Sciatic nerve (tissue), 2 donors: ENCODE data around the gene ROR1. TPM values are rescaled to one million over a fixed set of nuclear protein-coding genes. Genes with fewer than 3 reads are reported as not detected.
A peak's percentile ranks its signal among the peaks of the same experiment; 100 is the strongest.
"Not testable (repeated sequence)": the region's sequence is repeated elsewhere in the genome, so short reads cannot be mapped to it uniquely, and the experiment has no call there.

ENCODE experiments used
- ATAC-seq: fragments of 200-7000 bp; cut with Tn5 transposase; one replicate; pipeline ENCODE4 v1.9.1; 2020; ENCODE audit warnings: mild to moderate bottlenecking, moderate library complexity
- DNase-seq: peaks from one replicate; pipeline ENCODE4 v3.0.0-alpha.2; 2020; ENCODE audit warnings: low spot score
- intact Hi-C: fragments of 100-400 bp; cut with DNase I; formaldehyde crosslinking; loops from one replicate; pipeline ENCODE4 v1.14.2; 2022
- total RNA-seq: library from RNA; stranded (reverse); fragmentation: NEBNext Ultra II Directional; extraction: Animal tissue kit (Norgen Biotek cat#: 25700); gene quantifications from one replicate; pipeline ENCODE4 v1.2.1, GENCODE V29; 2021
- donor health status: DM: no; HTN: no; CAD: no.
- donor health status: DM: no; HTN: no; CAD: no.

Gene ROR1
- total RNA-seq, 1 donor from 2014 or later: 16.7 TPM

GRCh38 chr1:63816217-63816815 lies 42.5 kb downstream of the ROR1 start:
- intact Hi-C loops, ATAC-seq: not testable (repeated sequence)

GRCh38 chr1:63817152-63817667 lies 43.4 kb downstream of the ROR1 start:
- intact Hi-C loops: no loop called here
- DNase-seq (no peak), ATAC-seq (no peak)

More at GRCh38 chr1:63816217-63816815, 42.5 kb downstream of the ROR1 start:
- not testable (repeated sequence) for DNase-seq

DNA sequence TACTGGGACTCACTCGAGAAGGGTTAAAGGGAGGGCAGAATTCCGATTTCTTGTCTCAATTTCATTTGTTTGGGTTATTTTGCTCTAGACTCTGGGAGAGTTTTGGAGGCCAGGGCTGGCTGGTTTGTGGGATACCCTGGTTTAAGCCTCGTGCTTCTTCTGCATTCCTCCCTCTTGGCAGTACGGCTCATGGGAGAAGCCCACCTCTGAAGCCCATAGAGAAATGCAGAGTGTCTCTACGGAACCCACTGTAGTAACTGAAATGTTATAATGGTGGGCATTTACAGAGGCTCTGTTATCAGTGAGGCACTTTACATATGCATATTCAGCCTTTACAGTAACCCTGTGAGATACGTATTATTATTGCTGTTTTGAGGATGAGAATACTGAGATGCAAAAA lies 43.9 kb downstream of the ROR1 start:
- no peak for ATAC-seq
- intact Hi-C loops: no loop called here
- no peak for DNase-seq

DNA sequence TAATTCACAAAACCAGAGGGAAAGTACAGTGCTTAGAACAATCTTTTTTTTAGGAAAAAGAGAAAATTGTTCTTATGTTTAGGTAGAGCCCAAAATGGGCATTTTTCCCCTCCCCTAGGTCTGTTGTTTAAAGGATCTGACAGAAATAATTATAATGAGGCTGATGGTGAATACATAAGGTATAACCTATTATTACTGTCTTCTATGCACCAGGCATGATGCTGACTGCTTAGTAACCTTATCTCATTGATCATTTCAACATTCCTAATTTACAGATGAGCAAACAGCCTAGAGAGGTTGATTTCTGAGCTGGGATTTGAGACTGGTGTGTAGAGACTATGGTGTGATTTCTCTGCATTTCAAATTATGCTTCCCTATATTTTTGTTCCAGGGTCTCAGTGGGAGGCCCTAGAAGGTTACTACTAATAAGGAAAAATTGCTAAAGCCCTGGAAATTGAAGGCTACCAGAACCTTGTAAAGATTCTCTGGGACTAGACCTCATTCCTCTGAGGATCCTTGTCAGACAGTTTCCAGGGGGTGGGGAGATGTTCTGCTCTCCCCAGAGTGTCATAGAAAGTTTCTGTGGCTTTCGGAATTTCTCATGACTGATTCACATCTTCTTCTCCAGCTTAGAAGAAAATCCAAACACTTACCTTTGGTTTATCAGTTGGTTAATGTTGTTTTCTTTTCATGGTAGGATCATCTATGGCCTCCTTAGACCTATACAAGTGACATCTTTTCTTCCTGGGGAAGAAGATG lies 44.9 kb downstream of the ROR1 start:
- ATAC-seq (no peak), DNase-seq (no peak)
- intact Hi-C loops: no loop called here

- intact Hi-C loops: no loop called here
- DNase-seq (no peak), ATAC-seq (no peak)
Measured at GRCh38 chr1:63819795-63820194, 46.0 kb downstream of the ROR1 start.

DNA sequence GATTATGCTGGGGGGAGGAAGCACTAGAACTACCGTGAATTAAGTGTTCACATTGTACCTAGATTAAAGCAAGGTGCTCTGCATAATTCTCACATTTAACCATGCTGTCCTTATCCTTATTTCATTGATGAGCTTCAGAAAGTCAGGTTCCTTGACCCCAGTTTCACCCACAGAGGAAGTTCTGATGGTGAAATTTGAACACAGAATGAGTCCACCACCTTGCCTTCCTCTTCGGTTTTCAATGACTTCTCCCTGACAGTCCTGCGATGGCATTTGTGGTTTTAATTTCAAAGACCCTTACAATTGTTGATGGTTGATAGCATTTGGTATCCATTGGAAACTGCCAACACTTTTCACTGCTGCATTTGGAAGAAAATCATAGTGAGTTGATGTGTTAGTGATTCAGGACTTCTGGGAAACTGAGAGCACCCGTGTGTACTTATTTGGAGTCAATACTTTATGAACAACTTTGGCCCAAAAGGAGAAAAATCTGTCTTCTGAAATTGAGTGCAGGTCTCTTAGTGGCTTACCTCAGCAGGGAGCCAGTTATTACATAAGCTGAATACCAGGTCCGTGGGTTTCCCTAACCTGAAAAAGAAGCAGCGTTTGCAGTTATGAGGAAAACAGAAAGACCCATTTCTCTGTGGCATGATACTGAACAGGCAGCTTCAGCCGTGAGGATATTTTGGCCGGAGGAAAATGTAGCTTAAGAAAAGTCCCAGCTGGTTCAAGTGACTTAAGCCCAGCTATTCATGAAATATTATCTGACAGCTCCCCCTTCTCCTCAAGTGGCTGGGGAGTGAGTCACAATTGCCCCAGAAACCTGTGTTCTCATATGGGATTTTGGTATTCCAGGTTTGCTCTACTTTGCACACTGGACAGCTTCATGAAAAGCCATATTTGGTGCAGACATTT lies 47.5 kb downstream of the ROR1 start:
- intact Hi-C loops: no loop called here
- ATAC-seq (no peak), DNase-seq (no peak)

DNA sequence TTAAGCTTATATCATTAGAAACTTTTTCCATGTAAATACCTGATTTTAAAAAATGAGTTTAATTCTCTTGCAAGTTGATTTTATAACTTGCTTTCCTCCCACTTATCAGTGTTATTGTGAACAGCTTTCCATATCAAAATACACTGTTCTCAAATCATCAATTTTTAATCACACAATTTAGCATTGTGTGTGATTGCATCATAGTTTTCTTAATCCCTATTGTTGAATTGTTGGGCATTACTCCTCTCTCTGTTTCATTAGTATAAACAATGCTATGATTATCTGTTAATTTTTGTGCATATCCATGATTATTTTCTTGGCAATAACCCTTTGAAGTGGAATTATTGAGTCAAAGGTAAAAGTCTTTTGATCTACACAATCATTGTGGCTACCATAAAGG lies 48.7 kb downstream of the ROR1 start:
- ATAC-seq: no peak
- DNase-seq: no peak

GRCh38 chr1:63824451-63824850 lies 50.6 kb downstream of the ROR1 start:
- no peak for DNase-seq
- intact Hi-C loops: no loop called here
- no peak for ATAC-seq

More for the DNA sequence above, 48.7 kb downstream of the ROR1 start:
- intact Hi-C loops: no loop called here

GRCh38 chr1:63825111-63825510 lies 51.3 kb downstream of the ROR1 start:
- DNase-seq (no peak), ATAC-seq (no peak)
- intact Hi-C loops: no loop called here

- DNase-seq, intact Hi-C loops, ATAC-seq: not testable (repeated sequence)
Measured at GRCh38 chr1:63826246-63826861, 52.5 kb downstream of the ROR1 start.

DNA sequence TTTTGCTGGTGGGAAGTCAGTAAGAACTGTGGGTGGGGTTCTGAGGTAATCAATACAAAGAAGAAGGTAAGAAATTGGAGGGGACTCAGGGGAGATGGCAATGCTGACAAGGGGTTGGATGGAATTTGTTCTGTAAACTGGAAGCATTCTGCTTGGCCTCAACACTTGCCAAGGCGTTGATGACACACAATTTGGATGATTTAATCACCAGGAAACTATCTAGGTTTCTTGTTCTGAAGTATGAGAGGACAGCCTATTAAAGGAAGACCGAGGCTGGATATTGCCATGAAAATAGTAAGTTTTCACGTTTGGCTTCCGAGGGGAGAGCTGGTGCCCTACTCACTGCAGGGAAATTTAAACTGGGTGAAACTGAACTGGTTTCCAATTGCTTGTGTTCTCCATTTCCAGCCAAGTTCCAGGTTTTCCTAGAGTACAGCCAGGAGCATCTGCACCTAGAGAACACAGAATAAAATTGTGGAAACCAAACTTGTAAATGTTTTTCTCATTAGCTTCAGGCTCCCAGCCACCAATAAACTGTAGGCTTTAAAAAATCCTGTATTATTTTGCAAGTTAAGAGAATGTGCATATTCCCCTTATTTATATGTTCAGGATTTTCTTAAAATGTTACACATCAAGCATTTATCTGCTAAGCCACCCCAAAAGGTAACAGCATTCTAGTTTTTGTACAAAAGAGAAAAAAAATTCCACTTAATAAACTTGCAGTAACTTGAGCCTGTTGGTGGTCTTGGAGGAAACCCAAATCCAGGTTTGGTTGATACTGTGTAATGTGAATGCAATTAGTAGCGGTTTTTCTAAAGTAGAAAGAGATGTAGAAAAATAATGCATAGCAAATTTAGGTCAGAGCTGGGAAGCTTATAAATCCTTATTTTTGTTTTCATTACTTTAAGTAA lies 53.8 kb downstream of the ROR1 start:
- DNase-seq: no peak
- intact Hi-C loops: no loop called here
- ATAC-seq: no peak

- DNase-seq: no peak
- intact Hi-C loops: no loop called here
- ATAC-seq: peak; percentile 35
Measured at GRCh38 chr1:63828322-63829044, 54.7 kb downstream of the ROR1 start.

DNA sequence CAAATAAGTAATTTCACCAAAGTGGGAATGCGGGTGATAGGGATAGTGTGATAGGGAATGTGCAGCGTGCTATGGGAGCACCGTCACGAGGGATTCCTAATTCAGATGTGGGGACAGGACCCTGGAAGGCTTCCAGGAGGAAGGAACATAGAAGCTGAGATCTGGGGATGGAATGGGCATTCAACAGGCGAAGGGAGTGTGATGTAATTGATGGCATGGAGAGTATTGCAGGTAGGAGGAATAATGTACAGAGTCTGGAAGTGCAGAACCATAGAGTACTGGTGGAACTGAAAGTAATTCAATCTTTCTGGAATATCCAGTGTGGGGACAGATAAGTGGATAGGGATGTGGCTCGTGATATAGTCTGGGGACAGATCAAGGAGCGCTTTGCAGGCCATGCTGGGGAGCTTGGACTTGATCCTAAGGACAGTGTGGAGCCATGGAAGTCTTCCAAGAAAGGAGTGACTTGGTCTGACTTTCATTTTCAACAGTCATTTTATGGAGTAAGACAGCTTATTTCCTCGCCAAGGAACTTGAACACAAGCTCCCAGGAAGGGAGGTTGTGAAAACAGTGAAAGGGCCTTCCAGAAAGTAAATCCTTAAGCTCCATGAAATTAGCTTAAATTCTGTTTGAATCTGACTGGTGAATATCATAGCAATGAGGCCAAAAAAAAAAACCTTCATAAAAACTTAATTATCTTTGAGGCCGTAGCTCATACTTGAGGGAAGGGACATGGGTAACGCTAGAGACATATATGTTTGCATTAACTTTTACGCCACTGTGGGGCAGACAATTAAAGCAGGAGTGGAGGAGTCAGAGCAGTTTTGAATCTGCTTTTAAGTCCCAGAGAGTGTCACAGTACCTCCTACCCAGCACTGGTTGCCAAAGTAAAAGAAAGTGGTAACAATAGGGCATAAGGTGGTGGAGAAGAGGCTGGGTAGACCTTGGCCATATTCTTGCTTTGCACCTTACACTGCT lies 55.8 kb downstream of the ROR1 start:
- intact Hi-C loops: no loop called here
- ATAC-seq (peak; percentile 81), DNase-seq (no peak)

DNA sequence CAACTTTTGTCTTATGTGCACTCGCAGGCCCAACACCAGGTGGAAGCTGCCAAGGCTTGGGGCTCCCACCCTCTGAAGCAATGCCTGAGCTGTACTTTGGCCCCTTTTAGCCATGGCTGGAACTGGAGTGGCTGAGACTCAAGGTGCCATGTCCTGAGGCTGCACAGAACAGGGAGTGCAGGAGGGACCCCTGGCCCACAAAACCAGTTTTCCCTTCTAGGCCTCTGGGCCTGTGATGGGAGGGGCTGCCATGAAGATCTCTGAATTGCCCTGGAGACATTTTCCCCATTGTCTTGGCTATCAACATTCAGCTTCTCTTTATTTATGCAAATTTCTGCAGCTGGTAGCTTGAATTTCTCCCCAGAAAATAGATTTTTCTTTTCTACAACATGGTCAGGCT lies 57.6 kb downstream of the ROR1 start:
- ATAC-seq: no peak
- intact Hi-C loops: no loop called here
- no peak for DNase-seq

- DNase-seq: no peak
- no peak for ATAC-seq
- intact Hi-C loops: no loop called here
Measured at GRCh38 chr1:63833363-63834119, 59.7 kb downstream of the ROR1 start.

- intact Hi-C loops: no loop called here
- no peak for ATAC-seq
- no peak for DNase-seq
Measured at GRCh38 chr1:63835128-63835527, 61.3 kb downstream of the ROR1 start.
